Stimulated activated CD8-positive, alpha-beta memory T cell treated with anti-CD3 and anti-CD28 coated beads, Interleukin-7, amount 100 ng/mL, for 1 hour (primary cell): ENCODE measurements around the gene ZSCAN32.

Experiments used
- DNase-seq, 2 donors: peaks; one replicate each; pipeline ENCODE4 v3.0.0-alpha.2; 2020; ENCODE audit warnings: low read depth in 2 of 2

The ZSCAN32 gene

DNA sequence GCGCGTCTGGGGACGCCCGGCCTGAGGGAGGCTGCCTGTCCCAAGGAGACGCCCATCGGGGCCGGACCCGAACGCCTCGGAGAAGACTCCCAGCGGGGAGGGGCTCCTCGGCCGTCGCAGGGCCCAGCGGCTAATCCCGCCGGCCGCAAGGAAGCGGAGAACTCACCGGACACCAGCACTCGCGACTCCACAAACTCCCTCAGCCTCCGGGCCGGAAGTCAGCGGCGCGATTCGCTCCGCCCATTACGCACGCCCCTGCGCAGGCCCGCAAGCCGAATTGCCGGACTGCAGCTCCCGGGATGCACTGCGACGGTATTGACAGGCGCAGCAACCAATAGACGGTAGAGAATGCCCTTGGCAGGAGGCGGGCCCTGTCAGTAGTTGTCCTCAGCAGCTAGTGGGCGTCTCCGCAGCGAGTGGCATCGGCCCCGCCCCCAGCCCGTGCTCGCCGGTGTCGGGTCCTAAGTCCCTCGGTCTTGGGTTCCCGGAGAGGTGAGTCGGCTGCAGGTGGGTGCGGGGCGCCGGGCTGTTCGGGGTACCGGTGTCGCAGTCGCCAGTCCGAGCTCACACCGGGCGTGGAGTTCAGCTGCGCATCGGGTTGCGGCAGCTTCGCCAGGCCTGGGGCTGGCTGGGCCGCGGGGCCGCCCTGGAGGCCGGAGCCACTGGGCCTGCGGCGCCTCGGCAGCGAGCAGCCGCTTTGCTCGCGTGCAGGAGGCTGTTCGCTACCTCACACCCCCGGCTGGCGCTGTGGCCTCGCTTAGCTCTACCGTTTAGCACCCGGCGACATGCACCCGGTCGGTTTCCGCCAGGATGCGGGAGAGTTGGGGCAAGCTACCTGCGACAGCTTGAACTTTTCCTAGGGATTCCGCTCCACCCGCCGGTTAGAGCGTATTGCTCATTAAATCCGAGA, at the start of gene ZSCAN32, which contains the start of gene ZNF174:
Gene ZSCAN32, minus strand, starts transcription at position 226 of the 910 bp plus-strand sequence. CDS start 3,447 bp downstream, outside the sequence.
Gene ZNF174, plus strand, starts transcription at position 437 of the 910 bp plus-strand sequence. CDS start 790 bp downstream, outside the sequence.
- DNase-seq, result peak; percentile 96

DNA sequence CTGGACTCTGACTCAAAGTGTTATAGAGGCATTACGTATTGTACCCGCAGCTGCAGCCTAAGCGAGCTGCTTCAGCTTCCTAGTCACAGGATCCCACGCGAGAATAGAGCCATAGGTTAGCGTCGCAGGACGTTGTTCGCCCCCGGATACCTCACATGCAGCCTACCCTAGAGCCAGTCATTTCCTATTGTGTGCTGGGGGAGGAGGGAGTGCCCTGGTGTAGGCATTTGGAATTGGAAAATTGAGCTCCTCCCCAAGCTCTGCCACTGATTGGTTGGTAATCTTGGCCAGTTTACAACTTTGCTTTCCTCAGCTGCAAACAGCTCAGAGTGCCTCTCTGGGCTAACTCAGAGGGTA, 43.2 kb upstream of the ZSCAN32 start:
- no peak for DNase-seq

DNA sequence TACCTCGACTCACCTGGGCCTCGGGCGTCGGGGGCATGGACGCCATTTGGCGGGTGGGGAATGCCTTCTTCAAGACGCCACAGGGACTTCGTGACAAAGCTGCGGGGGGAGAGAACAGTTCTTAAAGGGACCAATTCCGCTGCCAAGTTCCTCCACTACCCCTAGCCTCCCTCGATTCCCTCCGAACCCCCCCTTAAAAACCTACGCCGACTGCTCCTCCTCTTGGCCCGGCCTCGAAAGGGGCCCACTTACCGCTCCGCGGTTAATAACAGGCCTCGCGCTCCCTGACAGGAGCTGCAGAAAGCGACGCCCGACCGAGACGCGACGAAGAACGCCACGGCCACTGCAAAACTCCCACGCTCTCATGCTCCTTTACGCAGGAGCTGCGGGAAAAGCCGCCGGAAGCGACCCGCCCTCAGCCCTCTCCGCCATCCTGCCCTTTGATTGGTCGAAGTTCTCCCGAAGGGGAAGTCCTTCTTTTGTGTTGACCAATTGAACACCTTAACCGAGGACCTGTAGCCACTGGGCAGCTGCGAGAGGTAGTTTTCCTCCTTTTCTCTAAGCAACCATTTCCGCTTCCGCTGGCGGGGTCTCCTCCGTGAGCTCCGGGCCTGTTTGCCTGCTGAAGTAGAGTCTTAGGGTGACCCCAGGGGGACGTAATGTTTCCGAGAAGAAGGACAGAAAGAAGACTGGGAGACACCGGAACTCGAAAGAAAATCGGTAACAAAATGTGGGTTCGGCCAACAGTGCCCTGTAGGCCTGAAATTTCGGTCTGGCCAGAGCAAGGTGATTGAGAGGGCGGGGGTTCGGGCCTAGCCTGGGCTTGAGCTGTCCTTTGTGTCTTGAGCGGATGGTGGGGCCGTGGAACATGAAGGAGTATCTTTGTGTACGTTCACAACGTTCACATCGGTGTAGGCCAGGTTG, 42.6 kb upstream of the ZSCAN32 start, which contains the start of the genes NAA60 and ZNF597:
Gene NAA60, plus strand, starts transcription at position 573 of the 924 bp plus-strand sequence. CDS start 32,548 bp downstream, outside the sequence.
Gene ZNF597, minus strand, starts transcription at position 397 of the 924 bp plus-strand sequence. Its CDS starts 351 bp downstream, at position 46.
- peak; percentile 49 to 55 for DNase-seq

DNA sequence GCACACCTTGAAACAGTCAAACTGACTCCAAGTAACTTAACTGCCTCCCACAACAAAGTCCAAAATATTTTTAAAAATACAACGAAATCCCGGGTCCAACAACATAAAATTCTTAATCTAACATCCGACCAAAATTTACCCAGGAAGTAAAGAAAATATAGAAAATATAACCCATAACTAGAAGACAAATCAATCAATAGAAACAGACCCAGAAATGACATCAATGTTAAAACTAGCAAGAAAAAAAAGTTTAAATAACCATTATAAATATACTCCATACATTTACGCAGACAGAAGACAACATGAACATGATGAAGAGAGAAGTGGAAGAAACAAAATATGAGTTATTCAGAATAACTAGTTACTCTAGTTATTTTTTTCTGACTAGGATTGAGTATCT, 38.8 kb upstream of the ZSCAN32 start:
- DNase-seq, result no peak

GRCh38 chr16:3434373-3434772, 33.6 kb upstream of the ZSCAN32 start:
- DNase-seq, result no peak

DNA sequence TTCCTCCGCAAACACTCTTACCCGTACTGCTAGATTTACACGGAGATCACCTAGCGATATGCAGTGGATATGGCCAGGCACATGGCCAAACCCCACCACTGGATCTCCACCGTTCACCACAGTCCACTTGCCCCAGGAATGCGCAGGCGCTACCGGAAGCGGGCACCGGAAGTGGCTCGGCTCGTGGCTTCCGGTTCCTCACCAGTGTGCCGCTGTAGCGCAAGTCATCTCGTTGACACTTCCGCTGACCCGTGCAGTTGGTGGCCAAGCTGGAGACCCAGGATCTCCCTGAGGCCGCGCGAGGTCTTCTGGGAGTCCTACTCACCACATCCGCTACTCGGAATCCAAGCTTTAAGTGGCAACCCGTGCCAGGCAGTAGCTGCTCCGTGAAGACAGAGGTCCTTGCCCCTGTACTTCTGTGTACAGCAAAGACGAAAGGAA, 31.0 kb upstream of the ZSCAN32 start:
- DNase-seq, result peak in 1 of 2 donors; percentile 10

- no peak for DNase-seq
Observed at GRCh38 chr16:3413730-3414379, 13.1 kb upstream of the ZSCAN32 start.

- no peak for DNase-seq
Observed at GRCh38 chr16:3408561-3409197, 7.9 kb upstream of the ZSCAN32 start.

GRCh38 chr16:3401719-3402397, 1.1 kb upstream of the ZSCAN32 start:
- DNase-seq, result no peak

DNA sequence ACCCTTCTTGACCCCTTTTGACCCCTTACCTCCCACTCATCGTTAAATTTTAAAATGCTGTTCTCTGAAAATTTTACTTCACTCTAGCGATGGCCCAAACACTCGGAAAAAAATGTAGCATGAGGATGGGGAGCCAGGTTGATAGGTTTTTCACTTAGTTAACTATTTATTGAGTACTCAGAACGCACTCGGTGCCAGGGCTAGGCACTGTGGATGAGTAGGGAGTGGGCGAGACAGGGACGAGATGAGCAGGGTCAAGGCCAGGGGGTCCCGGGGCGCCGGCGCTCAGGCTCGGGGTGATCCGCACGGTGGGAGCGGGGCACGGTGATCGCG, 392 bp downstream of the ZSCAN32 start:
- no peak for DNase-seq

- DNase-seq, result no peak
Observed at GRCh38 chr16:3389663-3390338, 11.0 kb downstream of the ZSCAN32 start.

GRCh38 chr16:3388325-3388724, 12.5 kb downstream of the ZSCAN32 start:
- DNase-seq, result no peak

GRCh38 chr16:3383045-3383448, 17.8 kb downstream of the ZSCAN32 start:
- DNase-seq, result no peak

DNA sequence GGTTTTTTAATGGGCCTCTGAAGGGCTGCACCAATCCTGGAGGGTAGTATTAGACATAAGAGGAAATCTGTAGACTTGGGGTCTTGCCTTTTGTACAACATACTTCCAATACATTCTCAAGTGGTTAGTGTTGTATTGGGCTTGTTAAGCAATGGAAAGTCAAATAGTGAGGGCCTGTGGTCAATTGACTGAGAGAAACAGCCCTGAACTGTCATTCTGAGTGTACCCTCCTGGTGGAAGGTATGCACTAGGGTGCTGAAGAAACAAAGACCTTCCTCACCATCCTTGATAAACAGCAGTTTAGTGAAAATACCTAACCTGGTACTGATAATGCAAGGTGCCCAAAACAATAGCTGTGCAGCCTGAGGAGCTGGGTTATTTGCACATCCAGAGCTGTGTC, 22.9 kb downstream of the ZSCAN32 start:
- no peak for DNase-seq

GRCh38 chr16:3375680-3376079, 25.1 kb downstream of the ZSCAN32 start:
- no peak for DNase-seq

- no peak for DNase-seq
Observed at GRCh38 chr16:3369073-3369472, 31.7 kb downstream of the ZSCAN32 start.

DNA sequence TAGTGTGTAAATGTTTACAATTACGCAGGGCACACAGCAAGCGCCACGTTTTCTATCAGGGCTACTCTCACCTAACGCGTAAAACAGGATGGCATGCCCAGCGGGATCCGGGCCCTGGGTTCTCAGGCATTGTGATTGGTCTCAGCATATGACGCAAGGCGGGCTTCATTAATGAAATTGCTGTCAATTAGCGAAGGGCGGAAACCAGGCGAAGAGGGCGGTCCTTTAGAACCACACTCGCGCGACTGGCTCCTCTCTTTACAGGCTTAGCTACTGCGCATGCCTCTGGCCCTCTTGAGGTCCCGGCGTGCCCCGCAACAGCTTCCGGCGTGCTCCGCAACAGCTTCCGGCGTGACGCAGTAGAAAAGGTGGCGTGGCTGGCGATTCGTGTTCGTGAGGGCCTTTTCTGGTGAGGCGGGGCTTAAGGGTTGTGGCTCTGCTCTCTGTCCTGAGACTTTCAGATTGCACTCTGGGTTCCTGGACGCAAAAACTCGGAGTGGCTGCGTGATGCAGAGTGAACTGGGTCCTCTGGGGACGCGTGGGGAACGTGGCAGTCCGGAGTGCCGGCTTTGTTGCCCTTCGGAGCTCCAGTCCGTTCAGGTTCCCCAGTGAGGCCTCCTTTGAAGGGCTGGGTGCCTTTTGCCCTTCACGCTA, 35.9 kb downstream of the ZSCAN32 start:
- peak; percentile 54 to 68 for DNase-seq

DNA sequence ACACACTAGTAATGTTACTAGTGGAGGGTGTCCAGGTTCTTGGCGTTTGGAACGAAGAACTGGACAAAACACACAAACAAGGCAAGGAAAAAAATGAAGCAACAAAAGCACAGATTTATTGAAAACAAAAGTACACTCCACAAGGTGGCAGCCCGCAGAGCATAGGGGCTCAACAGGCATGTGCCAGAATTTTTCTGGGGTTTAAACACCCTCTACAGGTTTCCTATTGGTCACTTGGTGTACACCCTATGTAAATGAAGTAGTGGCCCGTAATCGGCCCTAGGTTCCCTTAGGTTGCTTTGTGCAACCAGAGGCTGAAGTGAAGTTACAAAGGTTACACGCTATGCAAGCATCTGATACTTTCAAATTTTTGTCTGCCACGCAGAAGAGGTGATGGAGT, 37.0 kb downstream of the ZSCAN32 start:
- no peak for DNase-seq

- DNase-seq, result no peak
Observed at GRCh38 chr16:3362931-3363330, 37.9 kb downstream of the ZSCAN32 start.
